Measurements from ENCODE around the gene IQCK. TPM values are rescaled to one million over a fixed set of nuclear protein-coding genes. Genes with fewer than 3 reads are reported as not detected.

IQCK gene
- polyA plus RNA-seq, 4 donors: 1.1 to 12.6 (median 5.1) TPM

DNA sequence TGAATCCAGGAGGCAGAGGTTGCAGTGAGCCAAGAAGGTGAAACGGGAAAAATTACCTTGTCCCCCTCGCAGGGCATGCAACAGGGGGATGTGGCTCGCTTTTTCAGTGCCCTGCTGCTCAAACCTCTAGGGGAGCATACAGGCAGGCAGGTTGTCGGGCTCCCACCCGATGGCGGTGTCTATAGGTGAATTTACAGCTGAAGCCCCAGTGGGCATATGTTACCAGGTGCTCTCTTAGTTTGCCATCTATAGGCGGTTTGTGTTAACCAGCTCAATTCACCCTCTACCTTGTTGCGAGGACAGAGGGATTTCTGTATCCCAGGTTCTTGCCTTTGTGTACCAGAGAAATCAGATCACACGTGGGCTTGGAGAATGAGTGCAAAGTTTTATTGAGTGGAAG lies 48.9 kb downstream of the IQCK start:
- FAIRE-seq: no peak
- peaks cover 0 to 6% of the 10 kb centered on the region in 2 donors for H3K9me3 ChIP-seq (ENCODE audit: control insufficient read depth in 2 of 2, insufficient read depth in 1 of 2, low read depth in 1 of 2, low read length in 1 of 2)
- no peaks in the 10 kb centered on the region for H3K27me3 ChIP-seq (ENCODE audit: control insufficient read depth in 3 of 3, insufficient read depth in 3 of 3, low read length in 3 of 3)
- 93 to 94% (median 94%) methylated on average over 9 of the region's 9 CpGs for WGBS, 3 donors
- no peak for DNase-seq
- peaks cover 0 to 5% (median 0%) of the 10 kb centered on the region in 3 donors for H3K36me3 ChIP-seq (ENCODE audit: control insufficient read depth in 3 of 3, insufficient read depth in 2 of 3, low read depth in 1 of 3, low read length in 3 of 3)
- no peaks in the 10 kb centered on the region for H3K4me1 ChIP-seq (ENCODE audit: control insufficient read depth in 3 of 3, insufficient read depth in 2 of 3, low read depth in 1 of 3, low read length in 2 of 3)
- H3K27ac ChIP-seq (ENCODE audit: low read depth in 1 of 3, low read length in 2 of 3): no peak overlapping the region
- H3K4me3 ChIP-seq (ENCODE audit: low read depth in 1 of 3, low read length in 3 of 3): no peak overlapping the region

DNA sequence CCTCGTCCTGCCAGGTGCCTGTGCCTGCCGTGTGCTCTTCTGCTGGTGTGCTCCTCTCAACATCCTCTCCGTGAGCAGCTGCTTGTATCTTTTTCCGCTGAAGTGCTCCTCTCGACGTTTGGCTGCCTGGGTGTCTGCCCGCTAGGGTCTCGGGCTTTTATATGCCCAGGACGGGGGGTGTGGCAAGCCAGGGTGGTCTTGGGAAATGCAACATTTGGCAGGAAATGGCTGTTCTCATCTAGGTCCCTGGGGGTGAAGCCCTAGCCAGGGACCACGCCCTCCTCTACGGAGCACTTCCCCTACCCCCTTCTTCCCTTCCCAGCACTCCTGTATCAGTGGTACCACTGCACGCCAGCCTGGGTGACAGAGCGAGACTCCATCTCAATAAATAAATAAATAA lies 49.4 kb downstream of the IQCK start:
- Histone ChIP-seq H3K9me3 (ENCODE audit: control insufficient read depth in 2 of 2, insufficient read depth in 1 of 2, low read depth in 1 of 2, low read length in 1 of 2) (peaks cover 0 to 6% of the 10 kb centered on the region in 2 donors), H3K4me3 (ENCODE audit: low read depth in 1 of 3, low read length in 3 of 3) (no peak overlapping the region), H3K27ac (ENCODE audit: low read depth in 1 of 3, low read length in 2 of 3) (no peak overlapping the region), H3K36me3 (ENCODE audit: control insufficient read depth in 3 of 3, insufficient read depth in 2 of 3, low read depth in 1 of 3, low read length in 3 of 3) (peaks cover 0 to 5% (median 0%) of the 10 kb centered on the region in 3 donors), H3K27me3 (ENCODE audit: control insufficient read depth in 3 of 3, insufficient read depth in 3 of 3, low read length in 3 of 3) (no peaks in the 10 kb centered on the region), H3K4me1 (ENCODE audit: control insufficient read depth in 3 of 3, insufficient read depth in 2 of 3, low read depth in 1 of 3, low read length in 2 of 3) (no peaks in the 10 kb centered on the region)
- 91 to 95% (median 91%) methylated on average over 13 of the region's 13 CpGs for WGBS, 3 donors
- DNase-seq (no peak), FAIRE-seq (no peak)

DNA sequence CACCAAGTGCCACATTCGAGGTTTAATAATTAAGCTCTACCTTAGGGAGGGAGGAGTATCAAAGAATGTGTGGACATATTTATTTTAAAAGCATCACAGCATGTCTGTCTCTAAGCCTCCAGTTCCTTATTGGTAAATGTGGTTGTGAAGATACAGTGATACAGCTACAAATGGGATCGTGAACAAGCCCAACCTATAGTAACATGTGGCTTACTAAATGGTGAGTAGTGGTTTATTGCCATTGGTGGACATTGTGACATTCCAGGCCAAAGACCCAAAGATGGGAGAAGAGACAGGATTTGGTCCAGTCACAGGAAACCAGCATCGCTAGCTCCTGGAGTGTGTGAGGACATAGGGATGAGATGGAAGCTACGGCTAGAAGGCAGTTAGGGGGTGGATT lies 51.2 kb downstream of the IQCK start:
- Histone ChIP-seq H3K36me3 (ENCODE audit: control insufficient read depth in 3 of 3, insufficient read depth in 2 of 3, low read depth in 1 of 3, low read length in 3 of 3) (peaks cover 0 to 5% (median 0%) of the 10 kb centered on the region in 3 donors), H3K9me3 (ENCODE audit: control insufficient read depth in 2 of 2, insufficient read depth in 1 of 2, low read depth in 1 of 2, low read length in 1 of 2) (peaks cover 0 to 6% of the 10 kb centered on the region in 2 donors), H3K27me3 (ENCODE audit: control insufficient read depth in 3 of 3, insufficient read depth in 3 of 3, low read length in 3 of 3) (no peaks in the 10 kb centered on the region), H3K4me3 (ENCODE audit: low read depth in 1 of 3, low read length in 3 of 3) (no peak overlapping the region), H3K27ac (ENCODE audit: low read depth in 1 of 3, low read length in 2 of 3) (no peak overlapping the region), H3K4me1 (ENCODE audit: control insufficient read depth in 3 of 3, insufficient read depth in 2 of 3, low read depth in 1 of 3, low read length in 2 of 3) (no peaks in the 10 kb centered on the region)
- FAIRE-seq (no peak), DNase-seq (no peak)
- WGBS, 3 donors: 90 to 93% (median 92%) methylated on average over 4 of the region's 4 CpGs

DNA sequence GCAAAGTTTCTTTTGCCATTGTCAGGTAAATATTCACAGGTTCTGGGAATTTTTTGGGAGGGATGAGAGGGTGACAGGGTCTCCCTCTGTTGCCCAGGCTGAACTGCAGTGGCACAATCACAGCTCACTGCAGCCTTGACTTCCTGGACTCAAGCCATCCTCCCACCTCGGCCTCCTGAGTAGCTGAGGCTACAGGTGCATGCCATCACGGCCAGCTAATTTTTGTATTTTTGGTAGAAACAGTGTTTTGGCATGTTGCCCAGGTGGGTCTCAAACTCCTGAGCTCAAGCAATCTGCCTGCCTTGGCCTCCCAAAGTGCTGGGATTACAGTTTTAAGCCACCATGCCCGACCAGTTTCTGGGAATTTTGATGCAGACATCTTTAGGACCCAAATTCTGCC lies 53.0 kb downstream of the IQCK start:
- WGBS, 3 donors: 79 to 88% (median 85%) methylated on average over 3 of the region's 3 CpGs
- H3K36me3 ChIP-seq (ENCODE audit: control insufficient read depth in 3 of 3, insufficient read depth in 2 of 3, low read depth in 1 of 3, low read length in 3 of 3): peaks cover 0 to 5% (median 0%) of the 10 kb centered on the region in 3 donors
- H3K27me3 ChIP-seq (ENCODE audit: control insufficient read depth in 3 of 3, insufficient read depth in 3 of 3, low read length in 3 of 3): no peaks in the 10 kb centered on the region
- H3K4me1 ChIP-seq (ENCODE audit: control insufficient read depth in 3 of 3, insufficient read depth in 2 of 3, low read depth in 1 of 3, low read length in 2 of 3): no peaks in the 10 kb centered on the region
- no peak overlapping the region for H3K27ac ChIP-seq (ENCODE audit: low read depth in 1 of 3, low read length in 2 of 3)
- DNase-seq (no peak), FAIRE-seq (no peak)
- H3K4me3 ChIP-seq (ENCODE audit: low read depth in 1 of 3, low read length in 3 of 3): no peak overlapping the region
- peaks cover 0 to 6% of the 10 kb centered on the region in 2 donors for H3K9me3 ChIP-seq (ENCODE audit: control insufficient read depth in 2 of 2, insufficient read depth in 1 of 2, low read depth in 1 of 2, low read length in 1 of 2)

DNA sequence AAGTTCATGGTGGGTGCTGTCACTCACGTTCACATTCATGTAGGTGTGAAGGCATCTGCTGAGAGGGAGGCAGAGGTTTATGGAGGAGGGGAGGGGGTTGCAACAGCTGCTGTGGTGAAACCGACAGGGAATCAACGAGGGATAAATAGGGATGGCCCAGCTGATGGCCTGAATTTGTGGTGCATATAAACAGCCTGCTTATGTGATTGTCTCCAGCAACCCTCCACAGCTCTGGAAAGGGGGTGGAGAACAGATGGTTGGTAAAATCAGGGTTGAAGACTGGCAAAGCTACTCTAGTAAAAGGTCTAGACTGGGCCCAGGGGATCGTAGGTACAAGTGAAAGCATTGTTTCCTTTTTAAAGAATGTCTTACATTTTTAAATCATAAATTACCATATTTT lies 53.7 kb downstream of the IQCK start:
- no peaks in the 10 kb centered on the region for H3K27me3 ChIP-seq (ENCODE audit: control insufficient read depth in 3 of 3, insufficient read depth in 3 of 3, low read length in 3 of 3)
- no peak overlapping the region for H3K27ac ChIP-seq (ENCODE audit: low read depth in 1 of 3, low read length in 2 of 3)
- peaks cover 0 to 3% (median 0%) of the 10 kb centered on the region in 3 donors for H3K36me3 ChIP-seq (ENCODE audit: control insufficient read depth in 3 of 3, insufficient read depth in 2 of 3, low read depth in 1 of 3, low read length in 3 of 3)
- WGBS, 3 donors: 63 to 82% (median 71%) methylated on average over 4 of the region's 4 CpGs
- DNase-seq (no peak), FAIRE-seq (no peak)
- H3K9me3 ChIP-seq (ENCODE audit: control insufficient read depth in 2 of 2, insufficient read depth in 1 of 2, low read depth in 1 of 2, low read length in 1 of 2): peaks cover 0 to 6% of the 10 kb centered on the region in 2 donors
- no peaks in the 10 kb centered on the region for H3K4me1 ChIP-seq (ENCODE audit: control insufficient read depth in 3 of 3, insufficient read depth in 2 of 3, low read depth in 1 of 3, low read length in 2 of 3)
- H3K4me3 ChIP-seq (ENCODE audit: low read depth in 1 of 3, low read length in 3 of 3): no peak overlapping the region

DNA sequence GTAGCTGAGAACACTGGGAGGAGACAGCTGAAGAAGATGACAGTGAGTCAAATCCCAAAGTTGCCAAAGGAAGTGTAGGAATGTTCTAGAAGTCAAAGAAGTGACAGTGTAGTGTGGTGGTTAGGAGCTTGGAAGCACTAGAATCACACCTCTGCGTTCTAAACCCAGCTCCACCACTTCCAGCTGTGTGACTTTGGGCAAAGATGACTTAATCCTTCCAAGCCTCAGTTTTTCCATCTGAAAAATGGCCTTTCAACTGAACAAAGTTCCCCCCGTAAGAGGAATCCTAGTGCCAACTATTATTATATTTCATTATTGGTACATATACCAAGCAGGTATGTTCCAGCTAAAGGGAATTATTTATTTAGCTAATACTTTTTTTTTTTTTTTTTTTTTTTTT lies 56.0 kb downstream of the IQCK start:
- Histone ChIP-seq H3K4me3 (ENCODE audit: low read depth in 1 of 3, low read length in 3 of 3) (no peak overlapping the region), H3K4me1 (ENCODE audit: control insufficient read depth in 3 of 3, insufficient read depth in 2 of 3, low read depth in 1 of 3, low read length in 2 of 3) (no peaks in the 10 kb centered on the region), H3K9me3 (ENCODE audit: control insufficient read depth in 2 of 2, insufficient read depth in 1 of 2, low read depth in 1 of 2, low read length in 1 of 2) (peaks cover 0 to 3% of the 10 kb centered on the region in 2 donors), H3K36me3 (ENCODE audit: control insufficient read depth in 3 of 3, insufficient read depth in 2 of 3, low read depth in 1 of 3, low read length in 3 of 3) (peaks cover 0 to 6% (median 0%) of the 10 kb centered on the region in 3 donors), H3K27me3 (ENCODE audit: control insufficient read depth in 3 of 3, insufficient read depth in 3 of 3, low read length in 3 of 3) (no peaks in the 10 kb centered on the region), H3K27ac (ENCODE audit: low read depth in 1 of 3, low read length in 2 of 3) (no peak overlapping the region)
- WGBS, 3 donors: 59 to 98% (median 80%) methylated on average over 2 of the region's 2 CpGs
- FAIRE-seq: no peak
- DNase-seq: no peak

DNA sequence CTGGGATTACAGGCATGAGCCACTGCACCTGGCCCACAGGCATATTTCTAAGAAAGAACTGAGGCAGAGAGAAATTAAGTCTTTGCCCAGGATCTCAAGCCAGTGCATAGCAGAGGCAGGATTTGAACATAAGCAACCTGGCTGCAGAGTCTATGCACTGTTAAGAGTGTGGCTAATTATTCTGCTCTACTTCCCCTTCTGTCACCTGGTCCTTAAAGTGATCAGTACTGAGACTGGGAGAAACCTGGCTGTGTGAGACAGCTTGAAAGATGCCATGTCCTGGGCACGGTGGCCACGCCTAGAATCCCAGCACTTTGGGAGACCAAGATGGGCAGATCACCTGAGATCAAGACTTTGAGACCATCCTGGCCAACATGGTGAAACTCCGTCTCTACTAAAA lies 58.1 kb downstream of the IQCK start:
- 89 to 91% (median 91%) methylated on average over 3 of the region's 3 CpGs for WGBS, 3 donors
- no peaks in the 10 kb centered on the region for H3K9me3 ChIP-seq (ENCODE audit: control insufficient read depth in 2 of 2, insufficient read depth in 1 of 2, low read depth in 1 of 2, low read length in 1 of 2)
- DNase-seq (no peak), FAIRE-seq (no peak)
- H3K4me1 ChIP-seq (ENCODE audit: control insufficient read depth in 3 of 3, insufficient read depth in 2 of 3, low read depth in 1 of 3, low read length in 2 of 3): no peaks in the 10 kb centered on the region
- H3K4me3 ChIP-seq (ENCODE audit: low read depth in 1 of 3, low read length in 3 of 3): no peak overlapping the region
- H3K36me3 ChIP-seq (ENCODE audit: control insufficient read depth in 3 of 3, insufficient read depth in 2 of 3, low read depth in 1 of 3, low read length in 3 of 3): peaks cover 0 to 6% (median 0%) of the 10 kb centered on the region in 3 donors
- no peaks in the 10 kb centered on the region for H3K27me3 ChIP-seq (ENCODE audit: control insufficient read depth in 3 of 3, insufficient read depth in 3 of 3, low read length in 3 of 3)
- H3K27ac ChIP-seq (ENCODE audit: low read depth in 1 of 3, low read length in 2 of 3): no peak overlapping the region

DNA sequence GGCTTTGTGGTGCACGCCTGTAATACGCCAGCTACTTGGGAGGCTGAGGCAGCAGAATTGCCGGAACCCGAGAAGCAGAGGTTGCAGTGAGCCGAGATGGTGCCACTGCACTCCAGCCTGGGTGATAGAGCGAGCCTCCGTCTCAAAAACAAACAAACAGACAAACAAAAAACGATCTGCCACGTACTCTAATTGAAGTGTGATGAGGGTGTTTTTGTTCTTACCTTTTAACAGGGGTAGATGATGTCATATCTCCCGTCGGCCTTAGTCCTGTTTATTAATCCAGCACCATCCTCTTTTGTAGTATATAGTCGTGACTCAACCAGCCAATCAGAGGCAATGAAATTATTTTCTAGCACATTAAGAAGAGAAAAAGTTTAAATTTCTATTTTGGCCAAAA lies 58.5 kb downstream of the IQCK start:
- H3K4me1 ChIP-seq (ENCODE audit: control insufficient read depth in 3 of 3, insufficient read depth in 2 of 3, low read depth in 1 of 3, low read length in 2 of 3): no peaks in the 10 kb centered on the region
- no peak overlapping the region for H3K4me3 ChIP-seq (ENCODE audit: low read depth in 1 of 3, low read length in 3 of 3)
- WGBS, 3 donors: 83 to 88% (median 87%) methylated on average over 12 of the region's 12 CpGs
- no peaks in the 10 kb centered on the region for H3K27me3 ChIP-seq (ENCODE audit: control insufficient read depth in 3 of 3, insufficient read depth in 3 of 3, low read length in 3 of 3)
- no peaks in the 10 kb centered on the region for H3K9me3 ChIP-seq (ENCODE audit: control insufficient read depth in 2 of 2, insufficient read depth in 1 of 2, low read depth in 1 of 2, low read length in 1 of 2)
- H3K36me3 ChIP-seq (ENCODE audit: control insufficient read depth in 3 of 3, insufficient read depth in 2 of 3, low read depth in 1 of 3, low read length in 3 of 3): peaks cover 0 to 6% (median 0%) of the 10 kb centered on the region in 3 donors
- FAIRE-seq: no peak
- no peak for DNase-seq
- H3K27ac ChIP-seq (ENCODE audit: low read depth in 1 of 3, low read length in 2 of 3): no peak overlapping the region

DNA sequence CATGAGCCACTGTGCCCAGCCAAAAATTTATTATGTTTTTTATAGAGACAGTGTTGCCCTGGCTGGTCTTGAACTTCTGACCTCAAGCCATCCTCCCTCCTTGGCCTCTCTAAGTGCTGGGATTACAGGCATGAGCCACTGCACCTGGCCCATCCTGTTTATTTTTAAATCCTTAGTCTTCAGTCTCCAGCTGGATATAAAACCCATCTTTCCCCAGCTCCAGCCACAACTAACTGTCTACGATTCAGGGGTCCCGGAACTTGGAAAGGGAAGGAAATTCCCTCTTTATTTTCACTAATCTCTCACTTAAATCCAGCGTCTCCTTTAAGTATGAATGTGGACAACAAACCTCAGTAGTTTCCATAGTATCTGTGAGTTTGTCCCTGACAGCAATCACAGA lies 62.2 kb downstream of the IQCK start:
- Histone ChIP-seq H3K36me3 (ENCODE audit: control insufficient read depth in 3 of 3, insufficient read depth in 2 of 3, low read depth in 1 of 3, low read length in 3 of 3) (peaks cover 0 to 6% (median 0%) of the 10 kb centered on the region in 3 donors), H3K4me3 (ENCODE audit: low read depth in 1 of 3, low read length in 3 of 3) (no peak overlapping the region), H3K4me1 (ENCODE audit: control insufficient read depth in 3 of 3, insufficient read depth in 2 of 3, low read depth in 1 of 3, low read length in 2 of 3) (peaks cover 0 to 3% (median 0%) of the 10 kb centered on the region in 3 donors), H3K27me3 (ENCODE audit: control insufficient read depth in 3 of 3, insufficient read depth in 3 of 3, low read length in 3 of 3) (no peaks in the 10 kb centered on the region), H3K27ac (ENCODE audit: low read depth in 1 of 3, low read length in 2 of 3) (no peak overlapping the region), H3K9me3 (ENCODE audit: control insufficient read depth in 2 of 2, insufficient read depth in 1 of 2, low read depth in 1 of 2, low read length in 1 of 2) (no peaks in the 10 kb centered on the region)
- FAIRE-seq (no peak), DNase-seq (no peak)
- WGBS, 3 donors: 74 to 89% (median 88%) methylated on average over 3 of the region's 3 CpGs

Measured in small intestine (tissue), 7 donors.